T-helper 9 cell (primary cell): Measurements from ENCODE around the gene VGLL4.
"Not testable (repeated sequence)": the region's sequence is repeated elsewhere in the genome, so short reads cannot be mapped to it uniquely, and the experiment has no call there.

Source experiments
- DNase-seq: peaks from one replicate; pipeline ENCODE4 v3.0.0-alpha.2; 2020

The VGLL4 gene

GRCh38 chr3:11529281-11529680 lies 114.4 kb downstream of the VGLL4 start:
- no peak for DNase-seq

- not testable (repeated sequence) for DNase-seq
Measured at GRCh38 chr3:11526121-11526520, 117.6 kb downstream of the VGLL4 start.

DNA sequence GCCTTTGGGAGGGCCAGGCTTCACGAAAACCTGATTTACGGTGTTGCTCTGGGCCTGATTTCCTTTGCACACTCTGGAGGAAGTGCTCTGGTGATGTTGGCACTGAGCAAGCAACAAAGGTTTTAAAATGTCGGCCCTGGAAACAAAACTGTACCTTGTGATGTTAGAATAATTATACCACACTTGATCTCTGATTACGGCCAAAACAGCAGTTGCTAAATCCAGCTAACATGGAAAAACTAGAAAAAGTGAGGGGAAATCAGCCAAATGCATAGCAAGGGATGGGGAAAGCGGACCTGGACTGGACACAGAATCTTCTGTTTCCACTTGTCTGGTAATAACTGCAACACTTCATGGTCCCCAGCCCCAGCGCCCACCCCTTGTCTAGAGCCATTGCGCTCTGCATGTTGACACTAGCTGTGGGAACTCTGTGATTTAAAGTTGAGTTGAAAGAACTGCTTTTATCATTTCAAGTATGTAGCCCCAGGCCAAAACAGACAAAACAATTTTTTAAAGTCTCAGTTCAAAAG lies 120.1 kb downstream of the VGLL4 start:
- DNase-seq, result no peak

- DNase-seq, result no peak
Measured at GRCh38 chr3:11522953-11523571, 120.7 kb downstream of the VGLL4 start.

DNA sequence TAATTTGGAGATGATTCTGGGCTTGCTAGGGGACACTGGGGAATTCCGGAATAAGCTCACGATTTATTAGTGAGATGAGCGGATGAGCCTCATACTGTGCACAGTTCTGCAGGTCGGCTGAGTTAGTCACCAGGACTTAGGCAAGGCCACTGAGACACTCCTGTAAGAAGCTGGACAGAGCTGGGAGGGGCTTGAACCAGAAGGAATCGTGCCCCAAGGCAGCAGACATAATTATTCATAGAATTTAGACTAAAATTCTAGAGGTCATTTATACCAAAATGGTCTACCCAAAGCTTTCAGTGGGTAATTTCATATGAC lies 121.4 kb downstream of the VGLL4 start:
- no peak for DNase-seq

DNA sequence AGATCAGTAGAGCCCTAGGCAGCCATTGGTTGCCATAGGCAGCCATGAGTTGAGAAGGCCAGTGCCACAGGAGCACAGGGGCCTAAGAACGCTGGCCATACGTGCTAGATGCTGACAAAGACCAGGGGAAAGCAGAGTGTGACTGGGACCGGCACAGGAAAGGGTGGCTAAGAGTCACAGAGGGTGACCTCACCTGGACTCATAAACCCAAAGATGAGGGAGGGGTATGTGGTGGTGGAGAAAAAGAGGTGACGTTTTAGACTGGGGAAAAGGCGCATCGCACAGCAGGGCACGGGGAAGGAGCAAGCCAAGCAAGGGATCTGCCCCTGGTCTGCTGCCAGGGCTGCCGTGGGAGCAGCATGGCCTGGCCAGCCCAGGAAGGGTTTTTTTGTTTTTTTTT lies 122.5 kb downstream of the VGLL4 start:
- DNase-seq, result no peak

DNA sequence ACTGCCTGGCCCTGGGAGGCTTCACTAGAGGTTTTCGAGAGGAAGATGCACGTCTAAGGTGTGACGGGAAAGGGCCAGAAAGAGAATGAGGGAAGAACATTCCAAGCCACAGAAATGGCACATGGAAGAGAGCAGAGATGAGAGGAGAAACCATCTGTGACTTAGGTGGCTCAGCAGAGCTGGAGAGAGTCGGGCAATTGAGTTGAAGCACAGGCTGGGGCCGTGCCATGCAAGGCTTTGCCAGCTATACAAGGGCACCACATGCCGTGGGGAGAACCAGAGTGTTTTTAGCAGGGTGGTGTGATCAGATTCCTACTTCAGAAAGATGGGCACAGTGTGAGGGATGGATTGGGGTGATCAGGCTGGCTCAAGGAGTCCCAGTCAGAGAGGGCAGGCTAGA lies 126.1 kb downstream of the VGLL4 start:
- DNase-seq, result no peak

DNA sequence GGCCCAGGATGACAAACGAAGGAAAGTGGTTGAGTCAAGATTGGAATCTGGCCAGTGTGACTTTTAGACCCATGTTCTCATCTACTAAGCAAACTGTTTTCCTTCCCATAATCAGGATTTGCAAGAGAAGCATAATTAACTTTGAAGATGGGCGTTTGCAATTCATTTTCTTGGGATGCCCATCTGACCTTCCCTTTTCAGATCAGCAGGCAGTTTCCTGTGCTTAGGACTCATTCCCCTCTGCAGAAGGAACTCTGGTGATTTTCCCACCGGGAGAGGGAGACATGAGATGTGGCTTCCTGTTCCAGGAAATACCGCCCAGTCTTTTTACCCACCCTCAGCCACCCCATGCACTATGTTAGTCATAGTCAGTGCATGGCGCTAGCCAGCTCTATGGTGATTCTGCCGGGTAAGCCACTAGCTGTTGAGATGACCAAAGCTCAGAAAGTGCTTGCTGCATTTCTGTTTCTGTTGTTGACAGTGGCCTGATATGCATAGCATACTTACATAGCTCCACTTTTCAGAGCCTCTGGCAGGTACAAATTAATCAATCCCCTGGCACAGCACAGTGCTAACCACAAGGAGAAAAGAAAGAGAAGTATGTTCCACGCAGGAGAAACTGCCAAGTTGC lies 129.4 kb downstream of the VGLL4 start:
- no peak for DNase-seq

DNA sequence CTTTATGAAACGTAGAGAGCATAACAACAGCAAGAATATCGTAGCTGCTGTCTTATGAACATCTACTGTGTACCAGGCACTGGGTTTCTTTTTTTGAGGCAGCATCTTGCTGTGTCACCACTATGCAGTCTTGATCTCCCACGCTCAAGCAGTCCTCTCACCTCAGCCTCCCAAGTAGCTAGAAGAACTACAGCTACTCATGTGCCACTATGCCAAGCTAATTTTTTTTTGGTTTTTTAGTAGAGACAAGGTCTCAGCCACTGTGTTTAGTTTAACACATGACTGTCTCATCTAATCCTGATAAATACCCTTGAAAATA lies 129.9 kb downstream of the VGLL4 start:
- no peak for DNase-seq

DNA sequence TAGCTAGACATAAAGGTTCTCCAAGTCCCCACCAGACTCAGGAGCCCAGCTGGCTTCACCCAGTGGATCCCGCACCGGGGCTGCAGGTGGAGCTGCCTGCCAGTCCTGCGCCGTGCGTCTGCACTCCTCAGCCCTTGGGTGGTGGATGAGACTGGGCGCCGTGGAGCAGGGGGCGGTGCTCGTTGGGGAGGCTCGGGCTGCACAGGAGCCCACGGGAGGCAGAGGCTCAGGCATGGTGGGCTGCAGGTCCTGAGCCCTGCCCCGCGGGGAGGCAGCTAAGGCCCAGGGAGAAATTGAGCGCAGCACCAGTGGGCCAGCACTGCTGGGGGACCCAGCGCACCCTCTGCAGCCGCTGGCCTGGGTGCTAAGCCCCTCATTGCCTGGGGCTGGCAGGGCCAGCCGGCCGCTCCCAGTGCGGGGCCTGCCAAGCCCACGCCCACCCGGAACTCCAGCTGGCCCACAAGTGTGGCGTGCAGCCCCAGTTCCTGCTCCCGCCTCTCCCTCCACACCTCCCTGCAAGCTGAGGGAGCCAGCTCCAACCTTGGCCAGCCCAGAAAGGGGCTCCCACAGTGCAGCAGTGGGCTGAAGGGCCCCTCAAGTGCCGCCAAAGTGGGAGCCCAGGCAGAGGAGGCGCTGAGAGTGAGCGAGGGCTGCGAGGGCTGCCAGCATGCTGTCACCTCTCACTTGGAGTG lies 130.4 kb downstream of the VGLL4 start:
- DNase-seq, result not testable (repeated sequence)

DNA sequence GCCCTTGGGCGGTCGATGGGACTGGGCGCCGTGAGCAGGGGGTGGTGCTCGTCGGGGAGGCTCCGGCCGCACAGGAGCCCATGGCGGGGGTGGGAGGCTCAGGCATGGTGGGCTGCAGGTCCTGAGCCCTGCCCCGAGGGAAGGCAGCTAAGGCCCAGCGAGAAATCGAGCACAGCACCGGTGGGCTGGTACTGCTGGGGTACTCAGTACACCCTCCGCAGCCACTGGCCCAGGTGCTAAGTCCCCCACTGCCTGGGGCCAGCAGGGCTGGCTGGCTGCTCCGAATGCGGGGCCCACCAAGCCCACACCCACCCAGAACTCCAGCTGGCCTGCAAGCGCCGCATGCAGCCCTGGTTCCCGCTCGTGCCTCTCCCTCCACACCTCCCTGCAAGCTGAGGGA lies 132.1 kb downstream of the VGLL4 start:
- DNase-seq, result not testable (repeated sequence)

DNA sequence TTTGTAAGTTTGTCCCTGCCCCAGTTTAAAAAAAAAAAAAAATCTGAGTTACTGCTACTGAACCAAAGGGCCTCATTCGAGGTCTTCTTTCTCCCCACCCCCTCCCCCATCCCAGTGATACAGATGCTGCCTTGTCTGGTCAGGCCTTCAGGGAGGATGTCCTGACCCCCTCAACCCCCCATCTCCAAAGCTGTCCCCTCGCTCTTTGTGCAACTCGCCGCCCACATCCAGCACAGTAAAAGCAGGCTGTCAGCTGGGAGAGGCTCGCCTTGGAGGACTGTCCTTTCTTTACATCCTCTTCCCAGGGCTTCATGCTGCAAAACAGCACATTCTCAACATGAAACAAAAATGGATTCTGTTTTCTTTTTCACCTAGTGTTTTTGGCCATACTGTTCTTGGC lies 133.4 kb downstream of the VGLL4 start:
- no peak for DNase-seq

DNA sequence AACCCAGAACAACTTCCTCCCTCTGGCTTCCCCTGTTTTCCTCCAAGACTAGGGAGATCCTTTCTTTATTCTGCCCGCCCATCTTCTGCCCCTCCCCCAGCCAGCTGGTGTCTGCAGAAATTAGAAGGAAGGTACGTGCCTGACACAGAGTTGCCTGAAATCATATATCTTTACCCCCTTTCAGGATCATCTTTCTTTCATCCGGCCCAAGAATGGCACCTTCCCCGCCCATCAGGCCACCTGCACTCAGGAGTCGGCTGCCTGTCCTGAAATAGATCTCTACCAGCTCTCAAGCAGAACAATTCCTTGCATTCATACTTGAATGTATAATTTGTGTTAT lies 133.7 kb downstream of the VGLL4 start:
- no peak for DNase-seq

DNA sequence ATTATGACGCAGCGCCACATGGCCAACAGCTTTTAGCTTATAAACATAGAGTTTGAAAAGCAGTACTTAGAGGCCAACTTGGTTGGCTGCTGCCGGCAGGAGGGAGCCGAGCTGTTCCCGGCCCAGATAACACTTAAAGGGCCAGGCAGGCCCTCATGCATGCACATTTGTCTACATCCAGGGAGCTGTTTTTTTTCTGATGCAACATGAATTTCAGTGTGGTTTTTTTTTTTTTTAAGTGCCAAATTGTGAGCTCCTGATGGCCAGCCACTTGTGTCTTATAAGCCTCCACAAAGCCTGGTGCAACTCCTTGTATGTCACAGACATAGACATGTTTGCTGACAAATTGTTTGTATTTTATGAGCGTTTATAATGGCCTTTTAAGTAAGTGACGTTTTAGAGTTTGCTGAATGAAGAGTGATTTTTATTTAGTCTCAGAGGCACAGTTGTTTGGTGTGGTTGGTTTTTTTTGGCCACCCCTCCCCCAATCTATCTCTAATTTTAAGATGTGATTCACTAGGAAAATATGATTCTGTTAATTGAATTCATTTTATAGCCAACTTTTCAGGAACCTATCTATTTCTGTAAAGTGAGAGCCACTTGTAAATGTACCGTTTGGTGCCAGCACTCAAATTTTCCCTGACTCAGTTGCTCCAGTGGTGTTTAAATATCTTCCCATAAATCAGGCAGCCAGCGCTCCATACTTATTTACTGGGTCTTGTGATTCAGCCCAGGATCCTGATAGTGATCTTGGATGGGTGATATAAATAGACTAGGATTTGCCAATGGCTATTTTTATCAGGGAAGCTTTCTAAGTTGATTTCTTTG lies 134.3 kb downstream of the VGLL4 start:
- DNase-seq, result no peak

- DNase-seq, result no peak
Measured at GRCh38 chr3:11508346-11509172, 135.2 kb downstream of the VGLL4 start.

GRCh38 chr3:11507719-11508118 lies 136.0 kb downstream of the VGLL4 start:
- no peak for DNase-seq
